ENCODE results near the gene CCDC18. TPM values are rescaled to one million over a fixed set of nuclear protein-coding genes. Genes with fewer than 3 reads are reported as not detected.

CCDC18 gene
- total RNA-seq, 1 donor from 2014 or later, result 15.9 TPM

GRCh38 chr1:93324486-93325464 lies 144.3 kb downstream of the CCDC18 start:
- Mint-ChIP-seq H3K4me3 (no peak overlapping the region), H3K4me1 (peaks cover 3% of the 10 kb centered on the region), H3K27me3 (no peaks in the 10 kb centered on the region), H3K36me3 (ENCODE audit: low read depth) (peaks cover 5% of the 10 kb centered on the region), H3K9me3 (no peaks in the 10 kb centered on the region), H3K27ac (no peak overlapping the region)
- ATAC-seq (ENCODE audit: low read depth), result no peak
- no peak for DNase-seq
- CTCF ChIA-PET, result interaction anchor here (1.6 kb wide), 1 partner anchor 20 kb away, joined by 8 read pairs; no protein-coding TSS in a partner anchor
- TF ChIP-seq, protein P1, sequence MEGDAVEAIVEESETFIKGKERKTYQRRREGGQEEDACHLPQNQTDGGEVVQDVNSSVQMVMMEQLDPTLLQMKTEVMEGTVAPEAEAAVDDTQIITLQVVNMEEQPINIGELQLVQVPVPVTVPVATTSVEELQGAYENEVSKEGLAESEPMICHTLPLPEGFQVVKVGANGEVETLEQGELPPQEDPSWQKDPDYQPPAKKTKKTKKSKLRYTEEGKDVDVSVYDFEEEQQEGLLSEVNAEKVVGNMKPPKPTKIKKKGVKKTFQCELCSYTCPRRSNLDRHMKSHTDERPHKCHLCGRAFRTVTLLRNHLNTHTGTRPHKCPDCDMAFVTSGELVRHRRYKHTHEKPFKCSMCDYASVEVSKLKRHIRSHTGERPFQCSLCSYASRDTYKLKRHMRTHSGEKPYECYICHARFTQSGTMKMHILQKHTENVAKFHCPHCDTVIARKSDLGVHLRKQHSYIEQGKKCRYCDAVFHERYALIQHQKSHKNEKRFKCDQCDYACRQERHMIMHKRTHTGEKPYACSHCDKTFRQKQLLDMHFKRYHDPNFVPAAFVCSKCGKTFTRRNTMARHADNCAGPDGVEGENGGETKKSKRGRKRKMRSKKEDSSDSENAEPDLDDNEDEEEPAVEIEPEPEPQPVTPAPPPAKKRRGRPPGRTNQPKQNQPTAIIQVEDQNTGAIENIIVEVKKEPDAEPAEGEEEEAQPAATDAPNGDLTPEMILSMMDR (IDR thresholded peaks at IDR 0.05), result no peak
- POLR2A ChIA-PET, result interaction anchor here (0.7 kb wide), 1 partner anchor 20 kb away, joined by 4 read pairs; the partner anchor contains the start of gene DR1
- intact Hi-C loops (cut with micrococcal nuclease), result no loop called here

Other genes starting within 250 kb of the CCDC18 start
- gene DIPK1A, start 219.3 kb upstream of the CCDC18 start, total RNA-seq, result 16.0 and 16.7 TPM in 2 replicates
- 49.1 and 59.7 TPM in 2 replicates for gene MTF2, start 101.4 kb upstream of the CCDC18 start, total RNA-seq
- 38.7 and 42.3 TPM in 2 replicates for gene TMED5, start 311 bp upstream of the CCDC18 start, total RNA-seq
- 62.3 and 62.9 TPM in 2 replicates for gene DR1, start 165.2 kb downstream of the CCDC18 start, total RNA-seq